A673 (cell line): ENCODE data around the gene LGALS3BP.

ENCODE experiments used
- CTCF ChIP-seq: fragments of 300-800, 200-600 bp; sonication (generic); conservative IDR thresholded peaks from 2 replicates; pipeline ENCODE4 v1.5.1; 2017; ENCODE audit warnings: low read depth, mild to moderate bottlenecking, antibody characterized with exemption, low read length, moderate library complexity, mixed read lengths
- EZH2 ChIP-seq: fragments of 200-600 bp; sonication (generic); IDR thresholded peaks from 2 replicates; pipeline ENCODE4 v1.6.1; 2017; ENCODE audit warnings: borderline replicate concordance, low read depth, mild to moderate bottlenecking, mixed read lengths, antibody characterized with exemption, low read length; ENCODE audit not compliant: poor library complexity, severe bottlenecking

- TF ChIP-seq EZH2: no peak
- no peak for TF ChIP-seq CTCF
Measured at GRCh38 chr17:78935419-78936323, 44.1 kb downstream of the LGALS3BP start.
